ENCODE measurements around the gene UBASH3B.

The UBASH3B gene

GRCh38 chr11:122676638-122677037, 21.1 kb downstream of the UBASH3B start:
- DNase-seq (ENCODE audit: low read depth, low spot score): no peak

DNA sequence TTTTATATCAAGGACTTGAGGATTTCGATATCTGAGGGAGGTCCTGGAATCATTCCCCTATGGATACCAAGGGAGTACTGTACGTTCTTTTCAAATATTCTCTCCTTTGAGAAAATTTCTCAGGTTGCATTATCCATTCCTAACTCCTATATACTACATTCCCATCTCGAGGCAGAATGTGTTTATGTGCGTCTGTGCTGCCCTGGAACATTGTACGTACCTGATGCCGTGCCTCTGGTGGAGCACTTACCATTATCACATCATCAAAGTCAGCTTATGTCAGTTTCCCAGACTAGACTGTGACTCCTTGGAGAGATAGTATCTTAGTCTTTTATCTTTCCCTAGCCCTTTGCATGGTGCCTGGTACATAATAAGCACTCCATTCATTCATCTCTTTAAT, 21.7 kb downstream of the UBASH3B start:
- DNase-seq (ENCODE audit: low read depth, low spot score): no peak

DNA sequence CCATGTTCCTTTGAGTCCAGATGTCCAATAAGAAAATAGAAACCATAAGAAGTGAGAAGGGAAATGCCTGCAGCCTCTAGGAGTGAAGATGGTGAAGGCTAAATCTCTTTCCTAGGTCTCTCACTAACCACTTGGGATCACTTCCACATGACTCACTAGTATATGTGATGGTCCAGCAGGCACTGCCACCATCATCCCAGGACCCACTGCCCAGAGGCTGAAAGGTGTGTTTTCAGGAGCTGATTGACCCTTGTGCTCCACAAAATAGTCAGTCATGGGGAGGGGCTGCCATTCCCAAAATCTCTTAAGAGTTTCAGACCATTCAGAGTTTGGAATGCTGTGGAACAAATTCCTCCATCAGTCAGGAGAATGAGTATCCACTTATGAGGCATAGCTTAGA, 22.9 kb downstream of the UBASH3B start:
- no peak for DNase-seq (ENCODE audit: low read depth, low spot score)

DNA sequence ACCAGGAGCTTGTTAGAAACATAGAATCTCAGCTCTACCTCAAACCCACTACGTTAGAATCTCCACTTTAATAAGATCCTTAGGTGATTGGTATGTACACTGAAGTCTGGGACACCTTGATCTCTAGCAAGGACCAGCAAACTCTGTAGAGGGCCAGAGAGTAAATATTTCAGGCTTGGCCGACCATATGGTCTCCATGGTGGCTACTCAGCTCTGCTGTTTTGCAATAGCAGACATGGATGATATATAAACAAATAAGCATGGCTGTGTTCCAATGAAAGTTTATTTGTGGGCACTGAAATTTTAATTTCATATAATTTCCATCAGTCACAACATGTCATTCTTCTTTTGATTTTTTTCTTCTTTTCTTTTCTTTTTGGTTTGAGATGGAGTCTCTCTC, 23.9 kb downstream of the UBASH3B start:
- DNase-seq (ENCODE audit: low read depth, low spot score): no peak

- no peak for DNase-seq (ENCODE audit: low read depth, low spot score)
Measured at GRCh38 chr11:122681070-122681469, 25.5 kb downstream of the UBASH3B start.

- DNase-seq (ENCODE audit: low read depth, low spot score): peak; percentile 39
Measured at GRCh38 chr11:122681735-122682134, 26.2 kb downstream of the UBASH3B start.

DNA sequence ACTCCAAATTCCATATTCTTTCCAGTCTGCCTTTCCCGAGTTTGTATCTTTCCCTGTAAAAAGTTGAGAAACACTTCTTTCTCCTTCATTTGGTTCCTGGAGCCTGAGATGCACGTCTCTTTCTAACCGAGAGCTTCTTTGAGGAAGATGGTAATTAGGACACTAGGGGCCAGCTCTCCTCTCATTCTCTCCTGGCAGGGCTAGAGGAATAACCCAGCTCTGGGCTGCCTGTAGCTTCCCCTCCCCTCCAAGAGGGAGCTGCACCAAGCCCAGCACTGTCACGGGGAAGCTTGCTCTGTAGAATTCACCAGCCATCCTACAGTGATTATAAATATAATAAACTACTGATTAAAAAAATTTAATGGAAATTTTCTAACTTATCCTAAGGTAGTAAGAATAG, 26.9 kb downstream of the UBASH3B start:
- DNase-seq (ENCODE audit: low read depth, low spot score): no peak

DNA sequence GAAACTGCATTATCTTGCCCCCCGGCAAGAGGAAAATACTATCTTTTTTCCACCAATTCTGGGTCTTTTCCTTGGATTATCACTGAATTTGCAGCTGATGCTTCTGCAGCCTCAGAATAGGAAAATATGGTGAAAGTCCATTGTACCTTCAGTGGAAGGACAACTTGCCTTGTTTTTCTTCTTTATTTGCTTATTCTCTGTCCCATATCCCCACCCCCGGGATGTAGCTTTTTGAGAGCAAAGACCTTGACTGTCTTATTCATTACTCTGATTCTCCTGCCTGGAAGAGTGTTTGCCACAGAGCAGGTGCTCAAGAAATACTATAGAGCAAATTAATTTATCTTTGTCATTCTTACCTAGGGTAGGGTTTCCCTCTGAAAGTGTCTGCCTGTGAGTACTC, 29.5 kb downstream of the UBASH3B start:
- no peak for DNase-seq (ENCODE audit: low read depth, low spot score)

- DNase-seq (ENCODE audit: low read depth, low spot score): no peak
Measured at GRCh38 chr11:122686111-122686510, 30.6 kb downstream of the UBASH3B start.

DNA sequence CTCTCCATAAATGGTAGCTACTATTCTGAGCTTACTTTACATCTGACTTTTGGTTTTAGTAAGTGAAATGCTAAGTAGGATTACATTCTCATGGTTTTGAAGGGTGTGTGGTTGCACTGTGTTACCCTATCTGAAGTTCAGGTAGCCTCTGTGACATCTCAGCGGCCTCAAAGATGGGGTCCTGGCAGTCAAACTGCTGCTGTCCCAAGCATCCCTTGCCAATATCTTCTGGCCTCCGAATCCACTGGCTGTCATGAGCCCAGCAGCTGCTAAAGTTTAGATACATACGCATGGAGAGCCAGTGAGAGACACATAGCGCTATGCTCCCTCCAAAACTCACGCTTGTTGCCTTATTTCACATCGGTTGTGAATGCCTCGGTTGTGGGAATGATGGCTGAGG, 34.9 kb downstream of the UBASH3B start:
- no peak for DNase-seq (ENCODE audit: low read depth, low spot score)

DNA sequence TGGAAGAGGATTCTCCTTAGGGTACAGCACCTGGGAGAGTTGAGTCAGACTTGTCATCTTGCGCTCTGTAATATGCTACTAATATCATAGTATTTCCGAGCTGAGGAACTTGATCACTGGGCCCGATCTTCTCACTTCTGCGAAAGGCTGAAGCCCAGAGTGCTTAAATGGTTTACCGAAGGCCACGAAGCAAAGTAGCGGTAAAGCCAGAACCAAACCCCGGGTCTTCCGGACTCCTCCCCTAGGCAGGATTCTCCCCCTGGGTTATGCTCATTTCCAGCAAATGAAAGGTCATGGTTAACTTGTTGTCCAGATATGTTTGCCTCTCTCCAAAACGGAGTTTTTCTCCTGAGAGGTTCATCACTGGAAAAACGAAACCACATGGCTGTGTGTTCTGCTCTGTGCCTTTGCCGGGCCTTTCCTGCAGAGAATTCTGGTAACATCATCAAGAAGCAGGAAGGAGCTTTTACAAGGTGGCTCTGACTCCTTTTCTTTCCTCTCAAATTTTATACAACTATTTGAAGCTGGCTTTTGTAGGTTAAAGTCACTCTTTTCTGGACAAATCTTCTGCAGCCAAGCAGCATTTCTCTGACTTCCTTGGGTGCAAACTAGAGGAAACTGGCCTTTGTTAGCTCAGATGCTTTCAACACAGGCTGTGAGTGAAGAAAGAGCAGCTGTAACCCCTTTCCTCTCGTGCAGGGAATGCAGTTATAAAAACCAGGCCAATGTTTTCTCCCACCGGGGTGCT, 35.5 kb downstream of the UBASH3B start:
- peak; percentile 41 for DNase-seq (ENCODE audit: low read depth, low spot score)

- DNase-seq (ENCODE audit: low read depth, low spot score): no peak
Measured at GRCh38 chr11:122691549-122692150, 36.1 kb downstream of the UBASH3B start.

- no peak for DNase-seq (ENCODE audit: low read depth, low spot score)
Measured at GRCh38 chr11:122692444-122692843, 36.9 kb downstream of the UBASH3B start.

- no peak for DNase-seq (ENCODE audit: low read depth, low spot score)
Measured at GRCh38 chr11:122695076-122695615, 39.6 kb downstream of the UBASH3B start.

GRCh38 chr11:122696662-122697061, 41.1 kb downstream of the UBASH3B start:
- DNase-seq (ENCODE audit: low read depth, low spot score): no peak

- DNase-seq (ENCODE audit: low read depth, low spot score): no peak
Measured at GRCh38 chr11:122697636-122698167, 42.2 kb downstream of the UBASH3B start.

DNA sequence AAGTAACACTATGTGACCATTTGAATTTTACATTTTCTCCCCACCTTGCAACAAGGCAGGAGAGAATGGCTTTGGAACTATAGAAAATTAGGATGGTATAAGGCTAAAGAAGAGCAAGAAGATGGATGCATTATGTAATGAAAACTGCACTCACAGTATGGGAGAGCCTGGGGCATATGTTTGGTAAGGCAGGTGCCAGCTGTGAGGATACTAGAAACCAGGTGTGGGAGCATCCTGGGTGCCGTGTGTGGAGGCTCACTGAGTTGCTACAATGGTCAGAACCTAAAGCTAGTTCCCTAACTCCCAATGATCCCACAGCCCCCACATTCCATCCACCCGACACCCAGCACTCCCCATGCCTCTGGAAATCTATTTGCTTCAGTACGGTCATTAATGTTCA, 42.9 kb downstream of the UBASH3B start:
- no peak for DNase-seq (ENCODE audit: low read depth, low spot score)

DNA sequence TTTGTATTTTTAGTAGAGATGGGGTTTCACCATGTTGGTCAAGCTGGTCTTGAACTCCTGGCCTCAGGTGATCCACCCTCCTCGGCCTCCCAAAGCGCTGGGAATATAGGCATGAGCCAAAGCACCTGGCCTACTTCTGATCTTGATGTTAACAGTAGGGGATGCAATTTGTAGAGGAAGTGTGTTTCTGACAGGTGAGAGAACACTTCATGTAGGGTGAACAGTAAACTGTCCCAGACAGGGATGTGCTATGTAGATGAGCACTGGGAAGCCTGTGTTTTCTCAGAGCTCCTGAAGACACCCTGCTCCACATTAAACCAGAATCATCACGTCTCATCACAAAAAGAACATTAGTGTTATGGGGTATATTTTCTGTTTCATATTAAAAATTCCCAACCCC, 45.1 kb downstream of the UBASH3B start:
- no peak for DNase-seq (ENCODE audit: low read depth, low spot score)

GRCh38 chr11:122701143-122701542, 45.6 kb downstream of the UBASH3B start:
- no peak for DNase-seq (ENCODE audit: low read depth, low spot score)

GRCh38 chr11:122703541-122704272, 48.2 kb downstream of the UBASH3B start:
- peak; percentile 67 for DNase-seq (ENCODE audit: low read depth, low spot score)

DNA sequence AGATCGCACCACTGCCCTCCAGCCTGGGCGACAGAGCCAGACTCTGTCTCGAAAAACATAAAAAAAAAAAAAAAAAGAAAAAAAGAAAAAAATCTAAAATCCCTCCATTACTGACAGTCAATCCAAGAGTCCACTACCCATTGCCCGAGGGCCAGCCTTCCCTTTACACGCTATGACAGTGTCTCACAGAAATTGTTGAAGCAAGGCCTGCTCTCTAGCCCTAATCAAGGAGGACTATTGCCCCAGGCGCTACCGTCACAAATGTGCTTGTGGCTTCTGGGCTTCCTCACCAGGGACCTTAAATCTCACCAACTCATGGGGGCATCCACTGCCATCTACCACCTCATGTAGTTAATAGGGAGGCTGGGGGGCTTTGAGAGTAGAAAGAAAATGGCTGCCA, 49.9 kb downstream of the UBASH3B start:
- DNase-seq (ENCODE audit: low read depth, low spot score): no peak
